Brain microvascular endothelial cell (primary cell): ENCODE data around the gene ST6GALNAC6.

Experiments
- DNase-seq: peaks from one replicate; pipeline ENCODE4 v3.0.0-alpha.2; 2020
- H3K27ac ChIP-seq: fragments of 250-450 bp; sonication (Bioruptor Pico); 2 replicates; pipeline ENCODE4 v1.5.1; 2020; ENCODE audit warnings: mild to moderate bottlenecking, moderate library complexity
- H3K27me3 ChIP-seq: fragments of 250-450 bp; sonication (Bioruptor Pico); replicated peaks from 2 replicates; pipeline ENCODE4 v1.5.1; 2020; ENCODE audit warnings: mild to moderate bottlenecking
- H3K36me3 ChIP-seq: fragments of 250-450 bp; sonication (Bioruptor Pico); replicated peaks from 2 replicates; pipeline ENCODE4 v1.5.1; 2020; ENCODE audit warnings: mild to moderate bottlenecking
- H3K4me3 ChIP-seq: 2 replicates; pipeline ENCODE4 v1.5.1; 2011; ENCODE audit warnings: low read depth, mild to moderate bottlenecking, control low read depth, low read length, moderate library complexity
- CTCF ChIP-seq: IDR thresholded peaks from 2 replicates; pipeline ENCODE4 v1.5.1; 2011; ENCODE audit warnings: low read depth, mild to moderate bottlenecking, moderate library complexity, low read length, control low read depth, inconsistent platforms; ENCODE audit errors: missing control alignments
- in situ Hi-C: cut with HindIII; loops from 2 replicates; pipeline ENCODE4 v1.10.0; 2017; ENCODE audit warnings: low sequenced_read_pairs, low pct_ligation_motif_present

ST6GALNAC6 gene

GRCh38 chr9:127869310-127870152 lies 29.9 kb downstream of the ST6GALNAC6 start:
- TF ChIP-seq CTCF = peak; percentile 96
- Histone ChIP-seq H3K4me3 (no peak overlapping the region), H3K27ac (no peak overlapping the region), H3K36me3 (peaks cover 14% of the 10 kb centered on the region), H3K27me3 (no peaks in the 10 kb centered on the region)
- in situ Hi-C loops = loop anchor here (25.0 kb wide), 1 partner anchor 107 kb away; no protein-coding TSS in a partner anchor
- peak; percentile 65 for DNase-seq

GRCh38 chr9:127868278-127868902 lies 31.0 kb downstream of the ST6GALNAC6 start:
- Histone ChIP-seq H3K4me3 (no peak overlapping the region), H3K27ac (no peak overlapping the region)

DNA sequence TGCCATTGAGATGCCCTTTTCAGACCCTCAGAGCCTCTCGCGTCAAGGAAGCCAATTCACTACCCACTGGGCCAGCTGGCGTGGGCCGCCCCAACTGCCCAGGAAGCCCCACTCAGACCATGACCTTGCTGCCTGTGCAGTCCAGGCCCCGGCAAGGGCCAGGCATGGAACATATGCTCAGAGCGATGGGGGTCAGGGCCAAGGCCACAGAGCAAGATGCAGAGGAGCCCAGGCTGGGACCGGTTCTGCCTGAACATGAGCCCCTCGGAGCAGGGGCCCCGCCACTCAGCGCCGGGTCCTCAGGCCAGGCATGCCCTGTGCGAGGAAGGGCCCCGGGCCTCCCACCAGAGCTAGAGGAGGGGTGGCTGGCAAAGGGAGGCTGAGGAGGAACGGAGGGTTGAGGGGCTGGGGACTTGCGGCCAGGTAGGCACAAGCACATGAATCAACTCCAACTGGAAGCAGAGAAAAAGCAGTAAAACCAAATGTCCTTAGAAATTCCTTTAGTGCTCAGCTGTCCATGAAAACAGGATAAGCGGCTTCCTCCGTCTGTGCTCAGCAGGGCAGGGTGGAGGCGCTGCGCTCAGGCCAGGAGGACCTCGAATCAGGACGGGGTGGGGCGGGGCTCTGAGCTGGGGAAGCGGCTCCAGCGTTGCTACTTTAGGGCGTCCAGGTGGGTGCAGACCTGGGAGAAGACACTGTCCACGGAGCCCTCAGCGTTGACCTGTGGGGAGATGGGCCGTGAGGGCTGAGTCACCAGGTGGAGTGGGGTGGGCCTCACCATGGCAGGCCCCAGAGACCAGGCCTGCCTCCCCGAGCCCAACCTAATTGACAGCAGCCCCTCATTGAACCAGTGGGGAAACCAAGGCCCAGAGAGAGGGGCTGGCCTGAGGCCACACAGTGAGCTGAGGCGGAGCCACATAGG lies 31.8 kb downstream of the ST6GALNAC6 start:
- in situ Hi-C loops = loop anchor here (25.0 kb wide), 1 partner anchor 105 kb away; no protein-coding TSS in a partner anchor
- Histone ChIP-seq H3K36me3 (peaks cover 14% of the 10 kb centered on the region), H3K27ac (no peak overlapping the region), H3K27me3 (no peaks in the 10 kb centered on the region), H3K4me3 (no peak overlapping the region)
- no peak for DNase-seq
- no peak for TF ChIP-seq CTCF

More at GRCh38 chr9:127868278-127868902, 31.0 kb downstream of the ST6GALNAC6 start:
- no peaks in the 10 kb centered on the region for H3K27me3 ChIP-seq
- no peak for TF ChIP-seq CTCF
- H3K36me3 ChIP-seq = peaks cover 14% of the 10 kb centered on the region
- in situ Hi-C loops = loop anchor here (25.0 kb wide), 1 partner anchor 106 kb away; no protein-coding TSS in a partner anchor
- DNase-seq = no peak

DNA sequence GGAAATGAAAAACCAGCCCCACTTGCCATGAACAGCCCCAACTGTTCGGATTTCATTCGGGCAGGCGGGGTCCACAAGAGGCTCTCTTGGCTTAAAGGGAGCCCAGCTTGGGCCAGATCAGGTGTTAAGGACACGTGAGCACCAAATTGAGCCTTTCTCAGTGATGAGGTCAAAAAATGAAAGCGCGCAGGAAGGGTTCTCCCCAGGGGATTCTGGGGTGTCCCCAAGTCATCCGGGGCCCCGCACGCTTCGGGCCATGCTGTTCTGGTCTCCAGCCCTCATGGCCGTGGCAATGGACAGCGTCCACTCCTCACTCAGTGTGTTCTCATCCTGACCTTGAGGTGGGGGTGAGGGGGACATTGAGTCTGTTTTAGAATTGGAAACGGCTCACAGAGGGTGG lies 32.9 kb downstream of the ST6GALNAC6 start:
- DNase-seq = no peak
- peaks cover 5% of the 10 kb centered on the region for H3K36me3 ChIP-seq
- no peak overlapping the region for H3K27ac ChIP-seq
- no peak overlapping the region for H3K4me3 ChIP-seq
- in situ Hi-C loops = loop anchor here (25.0 kb wide), 1 partner anchor 104 kb away; no protein-coding TSS in a partner anchor
- H3K27me3 ChIP-seq = no peaks in the 10 kb centered on the region
- TF ChIP-seq CTCF = no peak

GRCh38 chr9:127865645-127866464 lies 33.5 kb downstream of the ST6GALNAC6 start:
- TF ChIP-seq CTCF = no peak
- H3K27ac ChIP-seq = no peak overlapping the region

More at GRCh38 chr9:127865645-127866464, 33.5 kb downstream of the ST6GALNAC6 start:
- DNase-seq = no peak
- Histone ChIP-seq H3K4me3 (no peak overlapping the region), H3K36me3 (peaks cover 3% of the 10 kb centered on the region), H3K27me3 (no peaks in the 10 kb centered on the region)
- in situ Hi-C loops = loop anchor here (25.0 kb wide), 1 partner anchor 104 kb away; no protein-coding TSS in a partner anchor
